ENCODE results near the gene FOSL2.
A peak's percentile ranks its signal among the peaks of the same experiment; 100 is the strongest.

Gene FOSL2

GRCh38 chr2:28378679-28379584 is 13.7 kb upstream of the FOSL2 start:
- Histone ChIP-seq H3K27me3 (ENCODE audit: control insufficient read depth, insufficient read depth, low read length) (peaks cover 42% of the 10 kb centered on the region), H3K4me1 (ENCODE audit: control insufficient read depth, insufficient read depth, low read length) (no peaks in the 10 kb centered on the region), H3K9me3 (ENCODE audit: control insufficient read depth, insufficient read depth, low read length) (no peaks in the 10 kb centered on the region), H3K9ac (ENCODE audit: low read depth, low read length) (no peak overlapping the region), H3K36me3 (ENCODE audit: control insufficient read depth, insufficient read depth, low read length) (no peaks in the 10 kb centered on the region), H3K4me3 (ENCODE audit: low read depth, low read length) (no peak overlapping the region)

- Histone ChIP-seq H3K9ac (ENCODE audit: low read depth, low read length) (no peak overlapping the region), H3K4me1 (ENCODE audit: control insufficient read depth, insufficient read depth, low read length) (no peaks in the 10 kb centered on the region), H3K9me3 (ENCODE audit: control insufficient read depth, insufficient read depth, low read length) (no peaks in the 10 kb centered on the region), H3K27me3 (ENCODE audit: control insufficient read depth, insufficient read depth, low read length) (peaks cover 50% of the 10 kb centered on the region), H3K4me3 (ENCODE audit: low read depth, low read length) (no peak overlapping the region), H3K36me3 (ENCODE audit: control insufficient read depth, insufficient read depth, low read length) (no peaks in the 10 kb centered on the region)
Measured at GRCh38 chr2:28380219-28380618, 12.4 kb upstream of the FOSL2 start.

- peaks cover 60% of the 10 kb centered on the region for H3K27me3 ChIP-seq (ENCODE audit: control insufficient read depth, insufficient read depth, low read length)
Measured at GRCh38 chr2:28381225-28382180, 11.2 kb upstream of the FOSL2 start.

GRCh38 chr2:28382755-28383154 is 9.9 kb upstream of the FOSL2 start:
- Histone ChIP-seq H3K9me3 (ENCODE audit: control insufficient read depth, insufficient read depth, low read length) (no peaks in the 10 kb centered on the region), H3K9ac (ENCODE audit: low read depth, low read length) (no peak overlapping the region), H3K36me3 (ENCODE audit: control insufficient read depth, insufficient read depth, low read length) (no peaks in the 10 kb centered on the region), H3K4me3 (ENCODE audit: low read depth, low read length) (no peak overlapping the region), H3K4me1 (ENCODE audit: control insufficient read depth, insufficient read depth, low read length) (no peaks in the 10 kb centered on the region), H3K27me3 (ENCODE audit: control insufficient read depth, insufficient read depth, low read length) (peaks cover 70% of the 10 kb centered on the region)

More at GRCh38 chr2:28381225-28382180, 11.2 kb upstream of the FOSL2 start:
- Histone ChIP-seq H3K36me3 (ENCODE audit: control insufficient read depth, insufficient read depth, low read length) (no peaks in the 10 kb centered on the region), H3K4me3 (ENCODE audit: low read depth, low read length) (no peak overlapping the region), H3K9me3 (ENCODE audit: control insufficient read depth, insufficient read depth, low read length) (no peaks in the 10 kb centered on the region), H3K4me1 (ENCODE audit: control insufficient read depth, insufficient read depth, low read length) (no peaks in the 10 kb centered on the region), H3K9ac (ENCODE audit: low read depth, low read length) (no peak overlapping the region)

- H3K4me3 ChIP-seq (ENCODE audit: low read depth, low read length), result no peak overlapping the region
- H3K27me3 ChIP-seq (ENCODE audit: control insufficient read depth, insufficient read depth, low read length), result peaks cover 68% of the 10 kb centered on the region
- H3K4me1 ChIP-seq (ENCODE audit: control insufficient read depth, insufficient read depth, low read length), result peaks cover 10% of the 10 kb centered on the region
Measured at GRCh38 chr2:28387082-28387960, 5.3 kb upstream of the FOSL2 start.

GRCh38 chr2:28389399-28390240 is 3.0 kb upstream of the FOSL2 start:
- Histone ChIP-seq H3K9me3 (ENCODE audit: control insufficient read depth, insufficient read depth, low read length) (no peaks in the 10 kb centered on the region), H3K4me3 (ENCODE audit: low read depth, low read length) (peak overlapping the region; percentile 64), H3K27me3 (ENCODE audit: control insufficient read depth, insufficient read depth, low read length) (peaks cover 68% of the 10 kb centered on the region), H3K4me1 (ENCODE audit: control insufficient read depth, insufficient read depth, low read length) (peaks cover 10% of the 10 kb centered on the region), H3K9ac (ENCODE audit: low read depth, low read length) (peak overlapping the region; percentile 60), H3K36me3 (ENCODE audit: control insufficient read depth, insufficient read depth, low read length) (no peaks in the 10 kb centered on the region)

More at GRCh38 chr2:28387082-28387960, 5.3 kb upstream of the FOSL2 start:
- Histone ChIP-seq H3K9me3 (ENCODE audit: control insufficient read depth, insufficient read depth, low read length) (no peaks in the 10 kb centered on the region), H3K36me3 (ENCODE audit: control insufficient read depth, insufficient read depth, low read length) (no peaks in the 10 kb centered on the region), H3K9ac (ENCODE audit: low read depth, low read length) (no peak overlapping the region)

GRCh38 chr2:28390241-28390745 is 2.4 kb upstream of the FOSL2 start:
- Histone ChIP-seq H3K36me3 (ENCODE audit: control insufficient read depth, insufficient read depth, low read length) (no peaks in the 10 kb centered on the region), H3K4me3 (ENCODE audit: low read depth, low read length) (peak overlapping the region; percentile 64), H3K4me1 (ENCODE audit: control insufficient read depth, insufficient read depth, low read length) (peaks cover 10% of the 10 kb centered on the region), H3K9ac (ENCODE audit: low read depth, low read length) (peak overlapping the region; percentile 65), H3K27me3 (ENCODE audit: control insufficient read depth, insufficient read depth, low read length) (peaks cover 70% of the 10 kb centered on the region), H3K9me3 (ENCODE audit: control insufficient read depth, insufficient read depth, low read length) (no peaks in the 10 kb centered on the region)

- H3K4me3 ChIP-seq (ENCODE audit: low read depth, low read length), result peak overlapping the region; percentile 64
- peaks cover 10% of the 10 kb centered on the region for H3K4me1 ChIP-seq (ENCODE audit: control insufficient read depth, insufficient read depth, low read length)
- peak overlapping the region; percentile 65 for H3K9ac ChIP-seq (ENCODE audit: low read depth, low read length)
- no peaks in the 10 kb centered on the region for H3K9me3 ChIP-seq (ENCODE audit: control insufficient read depth, insufficient read depth, low read length)
- no peaks in the 10 kb centered on the region for H3K36me3 ChIP-seq (ENCODE audit: control insufficient read depth, insufficient read depth, low read length)
- H3K27me3 ChIP-seq (ENCODE audit: control insufficient read depth, insufficient read depth, low read length), result peaks cover 73% of the 10 kb centered on the region
Measured at GRCh38 chr2:28390746-28391563, 1.7 kb upstream of the FOSL2 start.

GRCh38 chr2:28391564-28392296 is 928 bp upstream of the FOSL2 start:
- Histone ChIP-seq H3K36me3 (ENCODE audit: control insufficient read depth, insufficient read depth, low read length) (no peaks in the 10 kb centered on the region), H3K9me3 (ENCODE audit: control insufficient read depth, insufficient read depth, low read length) (no peaks in the 10 kb centered on the region), H3K4me3 (ENCODE audit: low read depth, low read length) (peak overlapping the region; percentile 64), H3K9ac (ENCODE audit: low read depth, low read length) (no peak overlapping the region), H3K4me1 (ENCODE audit: control insufficient read depth, insufficient read depth, low read length) (peaks cover 10% of the 10 kb centered on the region), H3K27me3 (ENCODE audit: control insufficient read depth, insufficient read depth, low read length) (peaks cover 67% of the 10 kb centered on the region)
